GM12864 (cell line): ENCODE data around the gene NDRG3.
"Not testable (repeated sequence)": the region's sequence is repeated elsewhere in the genome, so short reads cannot be mapped to it uniquely, and the experiment has no call there.

Experiments used
- DNase-seq: peaks from one replicate; pipeline ENCODE4 v3.0.0-alpha.2; 2011; ENCODE audit warnings: low read depth
- H3K4me3 ChIP-seq: 2 replicates; pipeline ENCODE4 v1.5.1; 2011; ENCODE audit warnings: mild to moderate bottlenecking, low read depth, low read length, control low read depth
- TF ChIP-seq, protein P1 (sequence below): IDR thresholded peaks from 2 replicates; pipeline ENCODE4 v1.5.1; 2011; ENCODE audit warnings: low read depth, mild to moderate bottlenecking, moderate library complexity, low read length, control low read depth, inconsistent platforms; ENCODE audit errors: missing control alignments

The NDRG3 gene

DNA sequence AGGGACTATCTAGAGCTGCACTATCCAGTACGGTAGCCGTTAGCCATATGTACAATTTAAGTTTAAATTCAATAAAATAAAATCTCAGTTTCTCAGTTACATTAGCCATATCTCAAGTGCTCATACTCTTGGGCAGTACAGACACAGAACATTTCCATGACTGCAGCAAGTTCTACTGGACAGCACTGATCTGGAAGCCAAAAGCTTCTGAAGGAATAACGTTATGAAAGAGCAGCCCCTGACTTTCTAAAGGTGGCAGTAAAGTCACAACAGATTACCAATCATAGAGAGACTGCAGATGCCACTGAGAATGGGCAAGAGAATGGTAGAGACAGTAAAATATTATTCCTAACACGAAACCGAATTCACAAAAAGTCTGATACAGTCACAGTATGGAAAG, 36.8 kb downstream of the NDRG3 start:
- TF ChIP-seq, protein P1, sequence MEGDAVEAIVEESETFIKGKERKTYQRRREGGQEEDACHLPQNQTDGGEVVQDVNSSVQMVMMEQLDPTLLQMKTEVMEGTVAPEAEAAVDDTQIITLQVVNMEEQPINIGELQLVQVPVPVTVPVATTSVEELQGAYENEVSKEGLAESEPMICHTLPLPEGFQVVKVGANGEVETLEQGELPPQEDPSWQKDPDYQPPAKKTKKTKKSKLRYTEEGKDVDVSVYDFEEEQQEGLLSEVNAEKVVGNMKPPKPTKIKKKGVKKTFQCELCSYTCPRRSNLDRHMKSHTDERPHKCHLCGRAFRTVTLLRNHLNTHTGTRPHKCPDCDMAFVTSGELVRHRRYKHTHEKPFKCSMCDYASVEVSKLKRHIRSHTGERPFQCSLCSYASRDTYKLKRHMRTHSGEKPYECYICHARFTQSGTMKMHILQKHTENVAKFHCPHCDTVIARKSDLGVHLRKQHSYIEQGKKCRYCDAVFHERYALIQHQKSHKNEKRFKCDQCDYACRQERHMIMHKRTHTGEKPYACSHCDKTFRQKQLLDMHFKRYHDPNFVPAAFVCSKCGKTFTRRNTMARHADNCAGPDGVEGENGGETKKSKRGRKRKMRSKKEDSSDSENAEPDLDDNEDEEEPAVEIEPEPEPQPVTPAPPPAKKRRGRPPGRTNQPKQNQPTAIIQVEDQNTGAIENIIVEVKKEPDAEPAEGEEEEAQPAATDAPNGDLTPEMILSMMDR, result no peak
- H3K4me3 ChIP-seq, result no peak overlapping the region

GRCh38 chr20:36703530-36703929, 42.4 kb downstream of the NDRG3 start:
- DNase-seq, result no peak
- no peak overlapping the region for H3K4me3 ChIP-seq
- TF ChIP-seq, protein P1, result no peak

More for the DNA sequence above, 36.8 kb downstream of the NDRG3 start:
- DNase-seq, result no peak

DNA sequence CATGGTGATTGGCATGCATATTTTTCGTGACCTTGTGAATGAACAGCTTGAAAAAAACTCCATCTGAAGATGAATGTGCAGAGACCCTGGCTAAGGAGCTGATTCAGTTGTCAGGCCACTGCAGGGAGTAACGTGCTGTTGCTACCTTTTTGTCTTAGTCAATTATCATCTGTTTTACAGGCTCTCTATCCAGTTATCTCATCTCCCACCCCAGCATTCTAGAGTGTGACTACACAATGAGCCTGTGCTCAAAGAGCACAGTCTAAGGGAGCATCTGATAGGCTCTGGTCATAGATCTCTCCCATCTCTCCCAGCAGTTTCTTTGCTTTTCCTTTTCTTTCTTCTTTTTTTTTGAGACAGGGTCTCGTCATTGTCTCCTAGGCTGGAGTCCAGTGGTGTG, 45.5 kb downstream of the NDRG3 start:
- TF ChIP-seq, protein P1, result no peak
- DNase-seq, result no peak
- H3K4me3 ChIP-seq, result no peak overlapping the region

DNA sequence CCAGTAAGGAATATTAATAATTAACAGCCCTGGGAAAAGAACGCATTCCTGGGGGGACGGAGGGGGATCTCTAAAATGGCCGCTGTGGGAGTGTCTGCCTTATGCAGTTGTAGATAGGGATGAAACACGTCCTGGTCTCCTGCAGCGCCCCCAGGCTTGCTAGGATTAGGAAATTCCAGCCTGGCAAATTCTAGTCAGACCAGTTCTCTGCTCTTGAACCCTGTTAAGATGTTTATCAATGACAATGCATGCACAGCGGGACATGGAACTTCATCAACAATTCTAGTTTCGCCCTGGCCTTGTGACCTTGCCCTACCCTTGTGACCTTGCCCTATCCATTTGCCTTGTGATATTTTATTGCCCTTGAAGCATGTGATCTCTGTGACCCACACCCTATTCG, 50.4 kb downstream of the NDRG3 start:
- not testable (repeated sequence) for H3K4me3 ChIP-seq, DNase-seq

GRCh38 chr20:36688630-36689029, 57.3 kb downstream of the NDRG3 start:
- TF ChIP-seq, protein P1, result no peak
- H3K4me3 ChIP-seq, result no peak overlapping the region
- DNase-seq, result no peak

DNA sequence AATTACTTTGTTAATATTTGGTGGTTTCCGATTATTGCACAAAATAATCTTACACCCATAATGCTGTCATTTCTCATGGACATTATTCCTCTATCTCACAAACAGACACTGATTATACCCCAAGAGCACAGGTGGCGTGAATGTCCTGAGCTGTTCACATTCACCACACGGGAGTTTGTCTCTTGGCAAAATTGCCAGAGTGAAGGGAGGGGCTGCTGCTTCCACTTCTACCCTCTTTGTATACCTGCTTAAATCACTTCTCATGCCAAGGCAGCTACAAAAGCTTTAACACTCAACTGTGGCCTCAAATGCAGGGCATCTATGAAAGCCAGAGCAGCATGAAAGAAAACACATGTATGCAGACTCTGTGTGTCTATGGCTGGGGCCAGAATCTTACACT, 58.0 kb downstream of the NDRG3 start:
- no peak for DNase-seq
- no peak overlapping the region for H3K4me3 ChIP-seq
- TF ChIP-seq, protein P1, result no peak

GRCh38 chr20:36686944-36687343, 58.9 kb downstream of the NDRG3 start:
- TF ChIP-seq, protein P1, result no peak
- DNase-seq, result no peak
- H3K4me3 ChIP-seq, result no peak overlapping the region

DNA sequence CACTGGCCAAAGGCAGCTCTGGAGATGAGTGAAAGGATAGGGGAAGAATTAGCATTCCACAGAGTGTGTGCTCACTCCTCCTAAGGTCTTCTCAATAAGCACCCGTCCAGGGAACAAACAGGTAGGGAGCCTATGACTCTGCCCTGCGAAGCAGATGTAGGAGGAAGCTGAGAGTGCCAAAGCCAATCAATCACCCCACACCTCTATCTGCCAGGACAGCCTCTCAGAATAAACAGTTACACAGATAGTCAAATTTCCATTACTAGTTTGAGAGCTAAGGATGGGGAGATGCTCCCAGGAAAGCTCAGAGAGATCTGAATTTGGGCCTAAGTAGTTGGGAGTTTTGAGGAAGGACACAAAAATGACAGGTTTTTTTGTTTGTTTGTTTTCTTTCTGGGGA, 59.4 kb downstream of the NDRG3 start:
- no peak overlapping the region for H3K4me3 ChIP-seq
- TF ChIP-seq, protein P1, result no peak
- DNase-seq, result no peak
